Muscle of back (tissue), 11 donors: ENCODE results near the gene ANKUB1. TPM values are rescaled to one million over a fixed set of nuclear protein-coding genes. Genes with fewer than 3 reads are reported as not detected.

Source experiments
- DNase-seq, 3 donors: peaks; one replicate each; pipeline versions ENCODE4 v3.0.0 to v3.0.0-alpha.2; 2013
- polyA plus RNA-seq, 10 donors: library from polyadenylated mRNA; unstranded; fragments of 120-200 nt; gene quantifications; one replicate each; pipeline ENCODE4 v1.2.1, GENCODE V29; 2013; ENCODE audit not compliant: insufficient read length in 10 of 10

Gene ANKUB1
- polyA plus RNA-seq, 10 donors = 0.20 to 0.32 (median 0.20) TPM; not detected in 7

- DNase-seq = no peak
Observed at GRCh38 chr3:149764302-149764701, 28.1 kb downstream of the ANKUB1 start.

- no peak for DNase-seq
Observed at GRCh38 chr3:149763565-149764195, 28.7 kb downstream of the ANKUB1 start.

- DNase-seq = no peak
Observed at GRCh38 chr3:149753717-149754116, 38.6 kb downstream of the ANKUB1 start.

GRCh38 chr3:149752788-149753136 lies 39.6 kb downstream of the ANKUB1 start:
- no peak for DNase-seq

GRCh38 chr3:149752051-149752787 lies 40.1 kb downstream of the ANKUB1 start, which contains the start of gene COMMD2:
COMMD2 (minus strand) TSS chr3:149752489; CDS start chr3:149752444, 45 bp downstream.
- DNase-seq = peak; percentile 82 to 94 (median 90)

- no peak for DNase-seq
Observed at GRCh38 chr3:149751551-149751950, 40.8 kb downstream of the ANKUB1 start.

- DNase-seq = no peak
Observed at GRCh38 chr3:149744606-149745005, 47.7 kb downstream of the ANKUB1 start.

GRCh38 chr3:149744151-149744550 lies 48.2 kb downstream of the ANKUB1 start:
- DNase-seq = no peak

- DNase-seq = no peak
Observed at GRCh38 chr3:149739396-149739795, 53.0 kb downstream of the ANKUB1 start.

GRCh38 chr3:149738876-149739275 lies 53.5 kb downstream of the ANKUB1 start:
- DNase-seq = no peak

- no peak for DNase-seq
Observed at GRCh38 chr3:149736953-149737205, 55.5 kb downstream of the ANKUB1 start.

GRCh38 chr3:149736175-149736952 lies 56.0 kb downstream of the ANKUB1 start:
- no peak for DNase-seq

- no peak for DNase-seq
Observed at GRCh38 chr3:149732234-149732633, 60.1 kb downstream of the ANKUB1 start.

GRCh38 chr3:149727656-149728055 lies 64.7 kb downstream of the ANKUB1 start:
- no peak for DNase-seq

GRCh38 chr3:149726716-149727407 lies 65.5 kb downstream of the ANKUB1 start:
- DNase-seq = no peak

- no peak for DNase-seq
Observed at GRCh38 chr3:149723781-149724180, 68.6 kb downstream of the ANKUB1 start.

GRCh38 chr3:149720918-149721317 lies 71.4 kb downstream of the ANKUB1 start:
- no peak for DNase-seq

GRCh38 chr3:149717391-149718056 lies 74.8 kb downstream of the ANKUB1 start:
- peak; percentile 58 to 84 (median 61) for DNase-seq

- no peak for DNase-seq
Observed at GRCh38 chr3:149716984-149717383, 75.4 kb downstream of the ANKUB1 start.

- no peak for DNase-seq
Observed at GRCh38 chr3:149715247-149715646, 77.1 kb downstream of the ANKUB1 start.

GRCh38 chr3:149713730-149714654 lies 78.4 kb downstream of the ANKUB1 start:
- DNase-seq = no peak
